OCI-M2 (cell line): ENCODE results near the gene BMP7.

Experiments
- DNase-seq: peaks from one replicate; lab custom pipeline; 2025; ENCODE audit not compliant: unreplicated experiment; lab: John Stamatoyannopoulos, UW

BMP7 gene

DNA sequence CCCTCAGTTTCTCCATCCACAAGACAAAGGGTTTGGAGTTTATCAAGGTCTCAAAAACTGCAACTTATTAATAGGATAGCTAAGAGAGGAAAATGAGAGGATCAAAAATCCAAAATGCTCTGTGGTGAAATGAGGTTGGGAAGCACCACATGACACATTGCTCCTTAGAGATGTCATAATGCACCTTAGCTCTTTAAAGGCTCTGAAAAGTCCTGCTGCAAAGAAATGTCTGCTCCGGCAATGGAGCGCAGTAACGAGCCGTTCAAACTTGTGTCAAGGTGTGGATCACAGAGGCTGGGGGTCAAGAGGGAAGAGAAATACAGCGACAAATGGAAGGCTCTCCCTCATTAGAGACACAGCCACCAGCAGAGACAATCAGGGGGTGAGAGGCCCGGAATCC is 53.1 kb downstream of the BMP7 start:
- no peak for DNase-seq

DNA sequence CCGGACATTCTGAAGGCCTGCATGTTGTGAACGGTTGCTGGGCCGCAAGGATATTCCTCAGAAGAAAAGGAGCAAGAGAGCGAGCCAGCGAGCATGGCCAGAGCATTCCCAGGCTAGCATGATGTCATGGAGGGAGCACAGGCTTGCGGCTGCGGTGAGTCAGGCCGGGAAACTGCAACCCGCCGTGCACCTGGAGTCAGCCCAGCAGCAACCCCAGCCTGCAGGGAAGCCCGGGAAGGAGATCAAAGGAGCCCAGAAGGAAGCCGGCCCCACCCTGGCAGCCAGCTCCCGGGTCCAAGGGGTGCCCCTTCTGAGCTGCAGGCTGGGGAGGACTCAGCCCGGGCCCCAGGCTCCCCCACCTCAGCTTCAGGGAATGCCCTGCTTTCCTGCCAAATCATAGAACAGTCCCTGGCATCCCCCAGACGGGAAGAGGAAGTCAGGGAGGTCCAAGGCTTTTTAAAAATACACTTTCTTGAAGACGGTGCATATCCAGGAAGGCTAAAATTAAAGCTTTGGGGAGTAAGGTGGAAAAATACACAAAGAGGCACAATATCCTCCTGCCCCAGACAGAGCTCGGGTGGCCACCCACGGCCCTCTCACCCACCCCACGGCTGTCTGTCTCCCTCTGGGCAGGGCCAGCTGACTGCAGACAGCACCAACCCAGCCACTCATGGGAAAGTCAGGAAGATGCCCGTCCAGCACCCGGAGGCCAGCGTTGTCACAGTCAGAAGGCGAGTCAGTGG is 53.7 kb downstream of the BMP7 start:
- DNase-seq = no peak

DNA sequence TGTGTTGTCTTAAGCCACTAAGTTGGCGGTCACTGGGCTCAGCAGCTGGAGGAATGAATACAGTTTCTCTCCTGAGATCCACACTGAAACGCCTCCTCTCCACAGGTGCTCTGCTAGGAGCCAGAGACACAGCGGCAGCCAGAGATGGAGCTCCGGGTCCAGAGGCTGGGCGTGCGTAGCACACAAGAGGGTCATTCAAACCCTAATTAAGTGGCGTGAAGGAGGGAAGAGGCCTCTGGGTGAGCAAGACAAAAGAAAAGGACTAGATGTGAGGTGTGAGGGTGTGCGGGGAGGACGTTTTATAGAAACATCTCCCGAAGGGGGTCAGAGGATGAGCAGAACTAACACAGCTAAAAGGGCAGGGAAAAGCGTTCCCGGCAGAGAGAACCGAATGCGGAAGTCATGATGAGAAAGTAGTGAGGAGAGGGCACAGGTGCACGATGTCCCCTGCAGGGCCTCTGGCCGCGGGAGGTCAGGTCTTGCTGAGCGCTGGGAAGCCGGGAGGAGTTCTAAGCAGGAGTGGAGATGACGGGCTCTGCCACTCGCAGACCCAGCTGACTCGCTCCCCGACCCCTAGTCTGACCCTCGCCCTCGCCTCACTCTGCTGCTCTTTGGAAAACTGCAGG is 54.4 kb downstream of the BMP7 start:
- no peak for DNase-seq

DNA sequence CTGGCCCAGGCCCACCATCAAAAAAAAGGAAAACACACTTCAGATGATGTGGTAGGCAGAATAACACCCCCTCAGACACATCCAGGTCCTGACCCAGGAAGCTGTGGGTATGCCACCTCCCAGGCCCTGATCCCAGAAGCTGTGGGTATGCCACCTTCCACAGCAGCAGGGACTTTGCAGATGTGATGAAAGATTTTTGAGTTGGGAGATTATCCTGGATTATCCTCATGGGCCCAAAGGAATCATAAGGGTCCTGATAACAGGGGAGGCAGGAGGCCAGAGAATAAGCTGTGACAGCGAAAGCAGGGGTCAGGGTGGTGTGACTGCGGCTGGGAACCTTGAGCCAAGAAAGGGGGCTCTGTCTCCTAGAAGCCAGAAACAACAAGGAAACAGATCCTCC is 55.0 kb downstream of the BMP7 start:
- DNase-seq = no peak

DNA sequence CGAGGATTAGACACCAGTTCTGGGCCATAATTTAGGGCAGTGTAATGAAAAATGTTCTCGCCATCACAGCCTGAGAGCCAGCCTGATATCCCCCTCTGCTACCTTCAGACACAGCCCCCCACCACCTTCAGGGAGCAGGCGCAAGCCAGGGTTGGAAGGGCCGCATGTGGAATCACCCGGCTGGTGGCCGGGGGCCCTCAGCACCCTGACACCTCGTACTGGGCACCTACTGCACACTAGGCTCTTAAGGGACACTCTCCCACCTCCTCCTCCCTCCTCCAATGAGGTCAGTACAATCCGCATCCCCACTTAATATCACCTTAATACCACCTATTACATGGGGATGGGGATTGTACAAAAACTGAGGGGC is 55.5 kb downstream of the BMP7 start:
- DNase-seq = no peak

DNA sequence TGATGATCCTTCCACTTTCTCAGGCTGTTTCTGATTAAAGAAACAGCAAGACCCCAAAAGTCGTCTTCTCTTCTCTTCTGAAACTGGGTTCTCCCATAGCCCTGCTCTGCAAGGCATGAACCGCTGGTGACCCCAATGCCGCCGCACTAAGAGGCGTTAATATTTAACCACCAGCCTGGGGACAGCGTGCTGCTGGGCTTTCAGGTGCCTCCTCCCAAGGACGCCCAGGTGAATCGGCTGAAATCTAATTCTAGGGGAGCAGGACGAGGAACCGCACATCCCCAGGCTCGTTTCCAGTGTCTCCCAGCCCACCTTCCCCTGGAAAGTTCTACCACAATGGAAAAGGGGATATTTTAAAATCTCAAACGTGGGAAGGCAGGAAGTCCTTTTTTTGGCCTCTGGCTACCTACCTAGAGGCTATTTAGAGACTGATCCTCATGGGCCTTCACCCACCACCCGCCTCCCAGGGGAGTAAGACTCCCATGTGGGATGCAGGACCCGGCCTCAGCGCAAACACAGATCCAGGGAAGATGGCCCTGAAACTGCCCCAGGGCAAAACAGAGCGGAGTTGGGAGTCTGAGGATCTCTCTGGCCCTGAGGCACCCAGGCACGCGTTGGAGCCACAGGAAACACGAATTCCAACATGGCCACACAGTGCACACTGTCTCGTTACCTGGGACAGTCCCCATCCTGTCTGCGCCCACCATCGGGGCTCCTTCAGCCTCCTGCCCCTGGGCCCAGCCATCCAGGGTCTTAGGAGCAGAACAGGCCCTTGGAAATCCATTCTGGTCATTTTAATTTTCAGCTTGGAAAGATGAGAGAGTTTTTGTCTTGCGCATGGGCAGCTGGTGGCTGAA is 56.2 kb downstream of the BMP7 start:
- no peak for DNase-seq

DNA sequence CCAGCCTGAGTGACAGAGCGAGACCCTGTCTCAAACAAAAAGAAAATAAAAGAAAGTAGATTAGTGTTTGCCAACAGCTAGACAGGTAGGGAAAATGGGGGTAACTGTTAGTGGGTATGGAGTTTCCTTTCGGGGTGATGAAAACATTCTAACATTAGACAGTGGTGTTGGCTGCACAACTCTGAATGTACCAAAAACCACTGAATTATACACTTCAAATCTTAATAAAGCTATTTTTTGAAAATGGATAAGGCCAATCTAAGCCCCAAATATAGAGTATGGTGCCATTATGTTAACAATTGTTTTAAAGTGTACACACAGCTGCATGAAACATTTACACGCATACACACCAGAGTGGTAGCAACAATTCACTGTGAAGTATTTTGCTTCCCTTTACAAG is 57.0 kb downstream of the BMP7 start:
- DNase-seq = no peak

DNA sequence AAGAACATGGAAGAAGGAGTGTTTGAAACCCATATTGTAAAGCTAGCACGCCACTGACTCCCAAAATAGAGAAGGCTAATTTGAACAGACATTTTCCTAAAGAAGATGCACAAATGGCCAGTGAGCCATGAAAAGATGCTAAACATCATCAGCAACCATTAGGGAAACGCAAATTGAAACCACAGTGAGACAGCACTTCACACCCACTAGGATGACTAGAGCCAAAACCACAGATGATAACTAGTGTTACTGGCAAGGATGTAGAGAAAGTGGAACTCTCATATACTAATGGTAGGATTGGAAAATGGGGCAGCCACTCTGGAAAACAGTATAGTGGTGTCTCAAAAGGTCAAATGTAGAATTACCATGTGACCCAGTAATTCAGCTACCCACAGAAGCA is 58.2 kb downstream of the BMP7 start:
- DNase-seq = no peak

DNA sequence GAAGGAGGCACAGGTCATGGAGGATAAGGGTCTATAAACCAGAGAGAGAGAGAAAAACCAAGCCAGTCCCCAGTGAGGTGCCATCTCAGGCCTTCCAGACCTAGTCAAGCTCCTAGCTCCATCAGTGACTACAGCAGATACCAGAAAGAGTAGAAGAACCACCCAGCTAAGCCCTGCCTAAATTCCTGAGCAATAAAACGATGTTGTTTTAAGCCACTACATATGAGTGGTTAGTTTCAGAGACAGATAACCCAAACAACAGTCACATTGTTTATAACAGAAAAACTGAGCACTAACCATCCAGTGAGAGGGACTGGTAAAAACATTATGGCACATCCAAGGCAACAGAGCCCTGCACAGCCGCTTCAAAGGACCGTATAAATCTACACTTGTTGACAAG is 59.2 kb downstream of the BMP7 start:
- no peak for DNase-seq

DNA sequence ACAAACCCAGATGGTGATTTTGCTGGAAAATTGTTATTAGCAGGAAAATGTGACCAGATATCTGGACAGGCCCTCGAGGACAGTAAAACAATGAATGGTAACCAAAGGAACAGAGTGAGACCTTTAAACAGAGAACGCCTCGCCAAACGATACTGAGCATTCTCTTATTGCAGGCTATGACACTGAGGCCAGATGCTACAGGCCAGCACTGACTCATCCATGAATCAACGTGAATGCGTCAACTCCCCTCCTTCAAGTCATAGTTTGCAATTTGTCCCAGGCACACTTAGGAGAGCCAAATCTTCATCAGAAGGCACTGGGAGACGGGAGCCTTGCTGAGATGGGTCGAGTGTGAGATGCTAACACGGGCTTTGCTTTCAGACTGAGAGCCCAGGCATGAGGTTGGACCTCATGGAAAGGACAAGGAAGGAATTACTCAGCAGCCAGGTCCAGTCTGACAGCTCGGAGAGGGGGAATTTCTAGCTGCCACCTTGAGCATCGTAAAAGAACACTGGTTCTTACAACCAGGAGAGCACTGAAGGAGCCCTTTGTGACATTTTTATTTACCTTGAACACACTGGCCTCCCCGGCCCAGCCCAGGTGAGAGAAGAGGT is 60.7 kb downstream of the BMP7 start:
- no peak for DNase-seq

DNA sequence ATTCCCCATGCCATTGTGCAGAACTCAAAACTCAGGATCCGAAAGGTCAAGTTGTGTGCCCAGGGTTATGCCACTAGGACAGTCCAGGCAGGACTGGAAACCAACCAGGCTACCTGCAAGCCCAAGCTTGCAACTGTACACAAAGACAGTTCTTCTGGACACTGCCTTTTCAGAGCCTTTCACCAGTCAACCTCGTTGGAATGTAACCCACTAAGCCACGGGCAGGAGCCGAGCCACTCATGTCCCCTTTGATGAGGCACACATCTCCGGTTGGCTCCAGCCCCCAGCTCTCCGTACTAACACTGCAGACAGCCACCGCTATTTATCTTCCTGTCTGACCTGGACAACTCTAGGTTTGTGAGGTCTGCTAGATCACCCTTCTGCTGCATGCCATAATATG is 62.5 kb downstream of the BMP7 start:
- no peak for DNase-seq

DNA sequence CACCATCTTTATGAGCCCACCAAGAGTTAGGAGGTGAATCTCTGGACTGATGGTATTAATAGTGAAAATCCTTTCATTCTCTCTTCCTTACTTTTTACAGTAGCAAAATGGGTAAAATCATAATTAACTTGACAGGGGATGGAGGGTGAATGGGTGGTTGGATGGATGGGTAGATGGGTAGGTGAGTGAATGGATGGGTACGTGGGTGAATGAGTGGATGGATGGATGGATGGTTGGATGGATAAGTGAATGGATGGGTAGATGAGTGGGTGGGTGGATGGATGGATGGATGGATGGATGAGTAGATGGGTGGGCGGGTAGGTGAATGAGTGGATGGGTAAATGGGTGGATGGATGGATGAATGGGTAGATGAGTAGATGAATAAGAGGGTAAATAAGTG is 63.2 kb downstream of the BMP7 start:
- no peak for DNase-seq

DNA sequence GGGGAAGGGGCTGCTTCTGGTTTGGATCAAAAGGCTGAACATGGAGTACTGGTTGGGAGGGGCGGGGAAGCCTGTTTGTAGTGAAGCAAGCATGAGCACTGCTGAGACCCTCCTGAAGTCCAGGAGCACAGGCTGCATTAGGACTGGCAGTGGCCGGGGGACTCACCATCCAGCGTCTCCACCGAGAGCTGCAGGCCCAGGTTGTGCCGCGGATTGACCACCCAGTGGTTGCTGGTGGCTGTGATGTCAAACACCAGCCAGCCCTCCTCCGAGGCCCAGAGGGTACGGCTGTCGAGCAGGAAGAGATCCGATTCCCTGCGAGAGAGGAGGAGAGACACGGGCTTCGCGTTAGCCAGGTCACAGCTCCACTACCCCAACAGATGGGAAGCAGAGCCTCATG is 64.1 kb downstream of the BMP7 start:
- DNase-seq = no peak

DNA sequence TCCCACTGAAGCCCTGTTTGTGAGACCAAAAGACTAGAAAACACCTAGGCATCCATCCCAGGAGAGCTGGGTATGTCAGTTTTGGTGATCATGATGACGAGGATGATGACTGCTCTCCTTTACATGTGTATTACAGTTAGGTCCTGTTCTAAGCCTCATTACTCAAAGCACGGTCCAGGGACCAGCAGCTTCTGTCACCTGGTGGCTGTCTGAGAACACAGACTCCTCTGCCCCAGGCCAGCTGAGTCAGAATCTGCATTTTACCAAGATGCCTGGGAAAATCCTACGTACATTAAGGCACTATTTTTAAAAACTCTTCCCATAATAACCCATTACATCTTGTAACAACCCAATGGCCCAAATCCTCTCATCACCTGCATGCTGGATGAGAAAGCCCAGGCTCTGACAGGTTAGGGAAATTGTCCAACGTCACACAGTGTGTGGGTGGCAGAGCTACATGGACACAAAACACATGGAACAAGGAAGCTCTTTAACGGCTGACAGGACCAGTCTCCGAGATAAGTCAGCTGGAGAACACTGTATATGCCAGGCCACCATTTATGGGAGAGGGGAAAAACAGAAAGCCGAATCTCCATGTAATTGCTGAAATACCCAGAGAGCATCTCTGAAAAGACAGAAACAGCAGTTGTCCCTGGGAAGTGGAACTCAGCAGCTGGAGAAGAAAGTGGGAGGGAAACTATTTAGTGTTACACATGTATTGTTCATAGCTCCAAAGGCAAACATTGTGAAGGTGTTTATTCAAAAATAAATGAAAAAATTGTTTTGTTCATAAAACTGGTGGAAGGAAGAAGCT is 65.4 kb downstream of the BMP7 start:
- no peak for DNase-seq

DNA sequence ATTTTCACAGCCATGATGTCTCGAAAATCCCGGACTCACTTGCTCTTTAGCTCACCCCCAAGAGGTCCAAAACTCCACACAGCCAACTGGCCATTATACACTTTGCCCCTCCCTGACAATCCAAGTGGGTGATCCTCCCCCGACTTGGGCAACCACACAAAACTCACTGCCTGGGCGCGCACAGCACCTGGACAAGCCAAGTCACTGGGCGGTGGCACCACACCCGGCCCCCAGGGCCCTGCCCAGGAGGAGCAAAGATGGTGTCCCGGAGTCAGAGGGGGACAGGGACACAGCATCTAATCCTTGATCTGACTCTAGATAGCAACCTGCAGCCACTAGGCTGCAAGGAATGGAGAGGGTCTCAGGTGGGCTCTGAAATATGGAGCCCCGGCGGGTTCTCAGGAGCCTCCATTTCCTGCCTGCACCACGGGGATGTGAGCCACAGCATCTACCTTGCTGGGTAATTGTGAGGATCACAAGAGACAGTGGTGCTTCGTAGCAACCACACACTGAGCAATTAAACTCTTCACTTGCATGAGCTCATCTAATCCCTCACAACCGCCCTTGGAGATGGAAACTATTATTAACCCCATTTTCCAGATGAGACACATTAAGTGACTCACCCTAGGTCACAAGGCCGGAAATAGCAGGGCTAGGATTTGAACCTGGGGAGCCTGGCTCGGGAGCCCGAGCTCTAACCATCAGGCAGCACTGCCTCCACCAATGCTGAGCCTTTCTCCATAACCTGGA is 66.6 kb downstream of the BMP7 start:
- DNase-seq = no peak

DNA sequence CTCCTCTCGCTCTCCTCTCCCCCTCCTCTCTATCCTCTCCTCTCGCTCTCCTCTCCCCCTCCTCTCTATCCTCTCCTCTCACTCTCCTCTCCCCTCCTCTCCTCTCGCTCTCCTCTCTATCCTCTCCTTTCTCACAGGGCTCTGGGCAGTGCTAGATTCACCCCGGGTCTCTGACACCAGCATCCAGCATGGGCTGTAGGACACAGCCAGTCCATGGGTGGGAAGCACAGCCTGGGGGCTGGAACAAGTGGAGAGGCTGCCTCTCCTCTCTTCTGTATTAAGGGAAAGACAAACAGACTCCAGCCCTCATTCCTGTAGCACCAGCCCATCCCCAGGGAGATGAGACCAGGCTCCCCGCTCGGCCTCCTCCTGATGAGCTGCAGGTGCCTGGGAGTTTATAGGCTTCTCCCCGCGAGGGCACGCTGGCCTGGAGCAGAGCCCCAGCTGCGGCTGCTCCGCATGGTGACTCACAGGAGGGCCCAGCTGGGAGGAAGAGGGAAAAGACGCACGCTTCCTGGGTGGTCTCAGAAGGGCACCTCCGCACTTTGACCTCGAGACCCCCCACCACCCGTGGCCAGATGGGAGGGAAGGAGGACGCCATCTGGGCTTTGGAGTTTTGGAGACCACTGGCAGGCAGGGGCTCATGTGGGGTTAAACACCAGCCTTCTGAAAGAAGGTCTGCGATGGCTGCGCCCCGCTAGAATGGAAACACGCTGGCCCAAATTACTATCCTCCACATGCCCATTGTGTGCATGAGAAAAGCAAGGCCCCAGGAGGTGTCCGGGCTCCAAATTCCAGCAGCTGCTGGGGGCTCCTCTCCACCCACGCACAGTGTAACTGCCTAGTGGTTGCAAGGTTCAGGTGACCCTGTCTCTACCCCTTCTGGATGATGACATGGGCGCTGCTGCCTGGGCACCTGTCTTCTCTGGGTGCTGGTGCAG is 68.0 kb downstream of the BMP7 start:
- DNase-seq = no peak

DNA sequence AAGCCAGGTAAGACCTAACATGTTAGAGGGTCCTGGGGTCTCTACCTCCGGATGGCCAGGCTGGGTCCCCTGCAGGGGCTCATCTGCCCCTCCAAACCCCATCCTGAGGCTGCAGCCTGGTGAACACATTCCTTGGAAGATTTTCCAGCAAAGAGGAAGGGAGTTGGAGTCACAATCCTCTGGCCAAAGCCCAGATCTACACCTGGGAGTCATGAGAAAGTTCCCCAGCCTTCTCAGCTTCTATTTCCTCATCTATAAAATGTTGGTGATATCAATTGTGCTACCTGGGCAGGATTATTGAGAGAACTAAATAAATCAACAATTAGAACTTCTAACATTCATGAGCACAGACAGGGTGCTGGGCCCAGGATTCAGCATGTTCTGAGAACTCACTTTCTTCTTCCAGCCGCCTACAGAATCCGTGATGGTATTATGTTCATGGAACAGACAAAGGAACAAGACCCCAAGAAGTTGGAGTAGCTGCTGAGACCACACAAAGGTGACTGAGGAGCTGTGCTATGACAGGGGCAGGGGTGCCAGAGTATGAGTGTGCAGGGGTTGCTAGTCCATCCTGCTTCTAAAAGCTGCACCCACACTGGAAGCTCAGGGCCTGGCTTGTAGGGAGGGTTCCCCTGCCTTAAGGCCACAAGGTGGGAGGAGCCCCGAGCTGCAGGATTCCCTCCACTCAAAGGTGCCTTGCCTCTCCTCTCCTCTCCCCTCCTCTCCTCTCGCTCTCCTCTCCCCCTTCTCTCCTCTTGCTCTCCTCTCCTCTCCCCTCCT is 68.9 kb downstream of the BMP7 start:
- no peak for DNase-seq

DNA sequence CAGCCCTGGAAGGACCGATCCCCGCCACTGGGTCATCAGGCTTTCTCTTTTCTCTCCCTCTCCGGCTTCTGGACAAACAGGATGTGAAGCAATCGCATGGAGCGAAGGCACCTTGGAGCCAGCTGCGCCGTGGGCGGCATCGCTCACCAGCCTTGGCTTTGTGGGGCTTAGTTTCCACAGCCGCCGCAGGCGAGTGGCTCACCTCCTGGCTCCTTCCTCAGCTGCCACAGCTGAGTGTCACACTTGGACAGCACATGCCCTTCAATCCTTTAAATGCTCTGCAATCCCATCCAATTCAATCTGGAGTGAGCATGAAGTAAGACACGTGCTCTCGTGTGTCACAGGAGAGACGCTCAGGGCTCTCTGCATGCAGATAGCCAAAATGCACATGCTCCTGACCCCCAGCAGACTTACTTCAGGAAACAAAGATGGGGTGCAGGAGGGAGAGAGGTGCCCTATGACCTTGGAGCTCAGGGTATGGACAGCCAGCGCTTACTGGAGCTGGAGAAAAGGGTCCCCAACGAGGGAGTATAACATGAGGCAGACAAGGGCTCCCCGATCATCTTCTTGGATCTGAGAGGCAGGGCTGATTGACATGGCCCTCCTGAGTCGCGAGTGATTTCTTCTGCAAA is 70.9 kb downstream of the BMP7 start:
- DNase-seq = no peak
